OCI-LY3 (cell line): ENCODE data around the gene MAP4.

ENCODE experiments used
- H2AFZ ChIP-seq: fragments of 200-600, 300-600 bp; shearing (Covaris generic); 2 replicates; pipeline ENCODE4 v1.6.0; 2014; ENCODE audit warnings: antibody characterized with exemption, low read depth, low read length
- H3K27ac ChIP-seq: fragments of 200-600, 300-600 bp; sonication (generic); 2 replicates; pipeline ENCODE4 v1.5.1; 2014; ENCODE audit warnings: mild to moderate bottlenecking, low read length, moderate library complexity, mixed read lengths
- H3K27me3 ChIP-seq: fragments of 200-600, 300-600 bp; sonication (generic); 2 replicates; pipeline ENCODE4 v1.6.1; 2014; ENCODE audit warnings: low read depth, low read length, mixed read lengths
- H3K36me3 ChIP-seq: fragments of 200-600, 300-600 bp; sonication (generic); replicated peaks from 2 replicates; pipeline ENCODE3; 2014; ENCODE audit warnings: low read depth, low read length, mixed read lengths
- H3K4me1 ChIP-seq: fragments of 300-600, 200-600 bp; sonication (generic); 2 replicates; pipeline ENCODE4 v1.6.1; 2014; ENCODE audit warnings: low read length, mixed read lengths
- H3K4me2 ChIP-seq: fragments of 200-600, 300-600 bp; sonication (generic); 2 replicates; pipeline ENCODE4 v1.6.1; 2014; ENCODE audit warnings: low read length, mixed read lengths
- H3K4me3 ChIP-seq: fragments of 300-600, 200-600 bp; sonication (generic); 2 replicates; pipeline ENCODE4 v1.5.1; 2014; ENCODE audit warnings: antibody characterized with exemption, mild to moderate bottlenecking, low read length, moderate library complexity
- H3K79me2 ChIP-seq: fragments of 300-600, 200-600 bp; shearing (Covaris generic); 2 replicates; pipeline ENCODE4 v1.6.1; 2014; ENCODE audit warnings: mild to moderate bottlenecking, low read length, mixed read lengths
- H3K9ac ChIP-seq: fragments of 300-600, 200-600 bp; shearing (Covaris generic); 2 replicates; pipeline ENCODE4 v1.6.0; 2014; ENCODE audit warnings: mild to moderate bottlenecking, low read length, moderate library complexity
- H3K9me3 ChIP-seq: fragments of 200-600, 300-600 bp; shearing (Covaris generic); 2 replicates; pipeline ENCODE4 v1.6.1; 2014; ENCODE audit warnings: low read length, mixed read lengths; ENCODE audit not compliant: insufficient read depth
- H4K20me1 ChIP-seq: fragments of 200-600, 300-600 bp; sonication (generic); 2 replicates; pipeline ENCODE4 v1.6.1; 2016; ENCODE audit warnings: low read length, mixed read lengths; ENCODE audit not compliant: insufficient read depth
- EZH2phosphoT487 ChIP-seq: fragments of 200-600 bp; shearing (Covaris generic); IDR thresholded peaks from 2 replicates; pipeline ENCODE4 v1.6.1; 2018; ENCODE audit warnings: antibody characterized with exemption, mixed run types, low read depth
- TF ChIP-seq, protein P1 (sequence below): fragments of 200-600, 300-600 bp; sonication (generic); IDR thresholded peaks from 2 replicates; pipeline ENCODE4 v1.5.1; 2014; ENCODE audit warnings: antibody characterized with exemption, low read length, low read depth

Gene MAP4

DNA sequence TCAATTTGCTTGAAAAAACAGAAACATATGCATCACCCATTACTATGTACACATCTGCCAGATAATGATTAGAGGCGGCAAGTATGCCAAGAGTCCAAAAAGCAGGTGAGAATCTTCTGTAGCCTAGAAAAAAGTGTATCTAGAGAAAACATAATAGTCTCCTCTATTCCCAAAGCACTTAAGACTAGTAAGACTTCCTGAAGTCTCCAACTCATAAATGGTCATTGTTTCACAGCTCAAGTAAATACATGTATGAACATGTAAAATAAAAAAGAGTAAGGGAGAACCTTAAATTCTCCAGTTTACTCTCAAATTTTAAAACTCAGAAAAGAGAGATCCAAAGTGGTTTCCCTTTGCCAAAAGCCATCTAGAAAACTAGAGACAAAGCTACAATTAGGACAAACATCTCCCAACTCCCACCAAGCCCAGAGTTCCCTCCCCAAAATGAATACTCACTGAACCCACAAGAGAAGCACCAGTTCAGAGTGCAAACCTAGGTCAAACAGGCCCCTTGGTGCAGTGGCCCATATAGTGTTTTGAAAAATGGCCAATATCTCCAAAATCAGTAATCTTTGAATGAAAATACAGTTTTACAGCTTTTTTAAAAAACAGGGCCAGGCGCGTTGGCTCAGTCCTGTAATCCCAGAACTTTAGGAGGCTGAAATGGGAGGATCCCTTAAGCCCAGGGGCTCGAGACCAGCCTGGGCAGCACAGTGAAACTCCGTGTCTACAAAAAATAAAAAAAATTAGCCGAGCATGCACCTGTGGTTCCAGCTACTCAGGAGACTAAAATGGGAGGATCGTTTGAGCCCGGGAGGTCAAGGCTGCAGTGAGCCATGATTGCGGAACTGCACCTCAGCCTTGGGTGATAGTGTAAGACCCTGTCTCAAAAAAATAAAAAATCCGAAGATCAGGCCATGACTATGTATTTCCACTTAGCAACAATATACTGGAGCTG lies 11.0 kb upstream of the MAP4 start:
- Histone ChIP-seq H3K79me2 (peaks cover 74% of the 10 kb centered on the region), H3K9ac (no peak overlapping the region), H2AFZ (no peak overlapping the region), H3K27me3 (no peaks in the 10 kb centered on the region), H3K36me3 (peaks cover 2% of the 10 kb centered on the region), H3K4me1 (peaks cover 13% of the 10 kb centered on the region), H3K9me3 (no peaks in the 10 kb centered on the region), H3K4me2 (no peak overlapping the region), H3K27ac (no peak overlapping the region), H4K20me1 (peaks cover 28% of the 10 kb centered on the region), H3K4me3 (no peak overlapping the region)
- TF ChIP-seq, protein P1, sequence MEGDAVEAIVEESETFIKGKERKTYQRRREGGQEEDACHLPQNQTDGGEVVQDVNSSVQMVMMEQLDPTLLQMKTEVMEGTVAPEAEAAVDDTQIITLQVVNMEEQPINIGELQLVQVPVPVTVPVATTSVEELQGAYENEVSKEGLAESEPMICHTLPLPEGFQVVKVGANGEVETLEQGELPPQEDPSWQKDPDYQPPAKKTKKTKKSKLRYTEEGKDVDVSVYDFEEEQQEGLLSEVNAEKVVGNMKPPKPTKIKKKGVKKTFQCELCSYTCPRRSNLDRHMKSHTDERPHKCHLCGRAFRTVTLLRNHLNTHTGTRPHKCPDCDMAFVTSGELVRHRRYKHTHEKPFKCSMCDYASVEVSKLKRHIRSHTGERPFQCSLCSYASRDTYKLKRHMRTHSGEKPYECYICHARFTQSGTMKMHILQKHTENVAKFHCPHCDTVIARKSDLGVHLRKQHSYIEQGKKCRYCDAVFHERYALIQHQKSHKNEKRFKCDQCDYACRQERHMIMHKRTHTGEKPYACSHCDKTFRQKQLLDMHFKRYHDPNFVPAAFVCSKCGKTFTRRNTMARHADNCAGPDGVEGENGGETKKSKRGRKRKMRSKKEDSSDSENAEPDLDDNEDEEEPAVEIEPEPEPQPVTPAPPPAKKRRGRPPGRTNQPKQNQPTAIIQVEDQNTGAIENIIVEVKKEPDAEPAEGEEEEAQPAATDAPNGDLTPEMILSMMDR: no peak
- no peak for TF ChIP-seq EZH2phosphoT487

DNA sequence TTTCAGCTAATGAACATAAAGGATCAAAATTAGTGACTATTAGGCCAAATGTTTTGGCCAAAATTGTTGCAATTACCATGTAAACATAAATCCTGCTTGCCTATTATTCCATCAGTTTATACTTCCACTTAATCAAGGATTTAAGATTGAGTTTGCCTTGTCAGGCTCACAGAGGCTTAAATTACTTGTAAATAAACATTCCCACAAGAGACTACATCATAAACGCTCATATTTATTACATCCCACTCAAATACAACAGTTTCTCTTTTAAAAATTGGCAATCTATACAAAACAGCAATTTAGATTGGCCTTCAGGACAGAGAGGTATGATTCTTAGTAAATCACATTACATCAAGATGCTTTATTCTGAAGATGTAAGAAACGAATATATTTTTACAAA lies 9.9 kb upstream of the MAP4 start:
- no peak overlapping the region for H3K4me3 ChIP-seq
- no peaks in the 10 kb centered on the region for H3K27me3 ChIP-seq
- no peak overlapping the region for H3K27ac ChIP-seq
- no peak overlapping the region for H3K9ac ChIP-seq
- TF ChIP-seq EZH2phosphoT487: no peak
- TF ChIP-seq, protein P1: no peak
- H3K36me3 ChIP-seq: no peaks in the 10 kb centered on the region
- no peak overlapping the region for H2AFZ ChIP-seq
- peaks cover 29% of the 10 kb centered on the region for H4K20me1 ChIP-seq
- H3K4me2 ChIP-seq: no peak overlapping the region
- H3K9me3 ChIP-seq: no peaks in the 10 kb centered on the region
- peaks cover 71% of the 10 kb centered on the region for H3K79me2 ChIP-seq
- H3K4me1 ChIP-seq: peaks cover 17% of the 10 kb centered on the region

DNA sequence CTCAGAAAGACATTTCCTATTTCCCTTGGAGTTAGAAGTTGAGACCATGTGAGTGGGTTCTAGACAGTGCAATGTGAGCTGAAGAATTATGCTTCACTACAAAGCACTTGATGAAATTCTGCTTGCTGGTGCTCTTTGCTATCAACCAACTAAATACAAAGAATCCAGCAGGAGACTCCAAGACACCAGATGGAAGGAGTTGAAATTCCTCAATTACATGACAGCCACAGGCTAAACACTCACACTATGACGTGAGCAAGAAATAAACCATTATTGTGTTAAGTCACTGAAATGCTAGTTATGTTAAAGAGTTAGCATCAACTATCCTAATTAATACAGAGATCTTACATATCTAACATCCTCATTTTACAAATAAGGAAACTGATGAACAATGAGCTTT lies 8.2 kb upstream of the MAP4 start:
- H4K20me1 ChIP-seq: peaks cover 26% of the 10 kb centered on the region
- no peak overlapping the region for H3K4me2 ChIP-seq
- no peak overlapping the region for H3K27ac ChIP-seq
- H3K79me2 ChIP-seq: peaks cover 68% of the 10 kb centered on the region
- peaks cover 12% of the 10 kb centered on the region for H3K4me1 ChIP-seq
- H3K36me3 ChIP-seq: no peaks in the 10 kb centered on the region
- H3K4me3 ChIP-seq: no peak overlapping the region
- TF ChIP-seq, protein P1: no peak
- TF ChIP-seq EZH2phosphoT487: no peak
- H2AFZ ChIP-seq: no peak overlapping the region
- H3K9me3 ChIP-seq: no peaks in the 10 kb centered on the region
- no peak overlapping the region for H3K9ac ChIP-seq
- H3K27me3 ChIP-seq: no peaks in the 10 kb centered on the region

DNA sequence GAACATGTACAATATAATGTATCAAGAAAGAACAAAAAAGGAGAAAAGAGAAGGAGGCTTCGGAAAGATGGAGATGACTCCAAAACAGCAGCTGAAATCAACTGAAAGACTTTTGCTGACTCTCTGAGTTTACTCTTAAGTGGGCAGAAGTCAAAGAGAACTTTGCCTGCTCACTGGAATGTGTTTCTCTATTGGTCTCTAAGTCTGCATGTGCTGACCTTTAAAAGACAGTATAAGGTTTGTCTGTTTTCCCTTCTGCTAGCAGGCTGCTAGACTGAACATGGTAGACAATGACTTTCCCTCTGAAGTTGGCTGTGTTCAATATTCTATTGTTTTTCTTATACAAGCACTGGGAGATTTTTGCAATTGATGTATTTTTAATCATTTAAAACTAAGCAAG lies 7.2 kb upstream of the MAP4 start:
- peaks cover 26% of the 10 kb centered on the region for H4K20me1 ChIP-seq
- peaks cover 68% of the 10 kb centered on the region for H3K79me2 ChIP-seq
- no peak overlapping the region for H3K4me3 ChIP-seq
- no peaks in the 10 kb centered on the region for H3K36me3 ChIP-seq
- no peaks in the 10 kb centered on the region for H3K9me3 ChIP-seq
- H3K4me1 ChIP-seq: peaks cover 12% of the 10 kb centered on the region
- no peak for TF ChIP-seq EZH2phosphoT487
- TF ChIP-seq, protein P1: no peak
- no peak overlapping the region for H2AFZ ChIP-seq
- H3K27ac ChIP-seq: no peak overlapping the region
- no peaks in the 10 kb centered on the region for H3K27me3 ChIP-seq
- no peak overlapping the region for H3K9ac ChIP-seq
- H3K4me2 ChIP-seq: no peak overlapping the region
